GM19025 (cell line): ENCODE measurements around the gene NRSN2.
"Not testable (repeated sequence)": the region's sequence is repeated elsewhere in the genome, so short reads cannot be mapped to it uniquely, and the experiment has no call there.

Source experiments
- ATAC-seq: cut with Tn5 transposase; IDR thresholded peaks from one replicate; pipeline ENCODE4 v1.9.1; 2021; ENCODE audit warnings: mild to moderate bottlenecking, low read depth, moderate library complexity; ENCODE audit not compliant: unreplicated experiment

Gene NRSN2

GRCh38 chr20:391041-391711, 44.3 kb downstream of the NRSN2 start:
- ATAC-seq = no peak

GRCh38 chr20:393296-393695, 46.4 kb downstream of the NRSN2 start:
- ATAC-seq = not testable (repeated sequence)

- ATAC-seq = no peak
These were observed 49.3 kb downstream of the NRSN2 start for GRCh38 chr20:396252-396618.

GRCh38 chr20:396619-397431, 49.9 kb downstream of the NRSN2 start:
- ATAC-seq = no peak

- ATAC-seq = no peak
These were observed 50.7 kb downstream of the NRSN2 start for GRCh38 chr20:397432-398237.

GRCh38 chr20:399182-399707, 52.3 kb downstream of the NRSN2 start:
- no peak for ATAC-seq

GRCh38 chr20:400128-400453, 53.2 kb downstream of the NRSN2 start:
- ATAC-seq = no peak

- no peak for ATAC-seq
These were observed 53.8 kb downstream of the NRSN2 start for GRCh38 chr20:400454-401275.

GRCh38 chr20:401682-402495, 55.0 kb downstream of the NRSN2 start:
- ATAC-seq = no peak

GRCh38 chr20:402496-402885, 55.6 kb downstream of the NRSN2 start:
- ATAC-seq = no peak

GRCh38 chr20:402898-403581, 56.1 kb downstream of the NRSN2 start:
- no peak for ATAC-seq

- ATAC-seq = no peak
These were observed 56.7 kb downstream of the NRSN2 start for GRCh38 chr20:403582-403957.

GRCh38 chr20:404088-404487, 57.2 kb downstream of the NRSN2 start:
- ATAC-seq = no peak
